A673 (cell line): ENCODE data around the gene IL1RAPL1.

Source experiments
- EZH2 ChIP-seq: fragments of 200-600 bp; sonication (generic); IDR thresholded peaks from 2 replicates; pipeline ENCODE4 v1.6.1; 2017; ENCODE audit warnings: borderline replicate concordance, low read depth, mild to moderate bottlenecking, mixed read lengths, antibody characterized with exemption, low read length; ENCODE audit not compliant: poor library complexity, severe bottlenecking
- TF ChIP-seq, protein P1 (sequence below): fragments of 300-800, 200-600 bp; sonication (generic); conservative IDR thresholded peaks from 2 replicates; pipeline ENCODE4 v1.5.1; 2017; ENCODE audit warnings: low read depth, mild to moderate bottlenecking, antibody characterized with exemption, low read length, moderate library complexity, mixed read lengths

DNA sequence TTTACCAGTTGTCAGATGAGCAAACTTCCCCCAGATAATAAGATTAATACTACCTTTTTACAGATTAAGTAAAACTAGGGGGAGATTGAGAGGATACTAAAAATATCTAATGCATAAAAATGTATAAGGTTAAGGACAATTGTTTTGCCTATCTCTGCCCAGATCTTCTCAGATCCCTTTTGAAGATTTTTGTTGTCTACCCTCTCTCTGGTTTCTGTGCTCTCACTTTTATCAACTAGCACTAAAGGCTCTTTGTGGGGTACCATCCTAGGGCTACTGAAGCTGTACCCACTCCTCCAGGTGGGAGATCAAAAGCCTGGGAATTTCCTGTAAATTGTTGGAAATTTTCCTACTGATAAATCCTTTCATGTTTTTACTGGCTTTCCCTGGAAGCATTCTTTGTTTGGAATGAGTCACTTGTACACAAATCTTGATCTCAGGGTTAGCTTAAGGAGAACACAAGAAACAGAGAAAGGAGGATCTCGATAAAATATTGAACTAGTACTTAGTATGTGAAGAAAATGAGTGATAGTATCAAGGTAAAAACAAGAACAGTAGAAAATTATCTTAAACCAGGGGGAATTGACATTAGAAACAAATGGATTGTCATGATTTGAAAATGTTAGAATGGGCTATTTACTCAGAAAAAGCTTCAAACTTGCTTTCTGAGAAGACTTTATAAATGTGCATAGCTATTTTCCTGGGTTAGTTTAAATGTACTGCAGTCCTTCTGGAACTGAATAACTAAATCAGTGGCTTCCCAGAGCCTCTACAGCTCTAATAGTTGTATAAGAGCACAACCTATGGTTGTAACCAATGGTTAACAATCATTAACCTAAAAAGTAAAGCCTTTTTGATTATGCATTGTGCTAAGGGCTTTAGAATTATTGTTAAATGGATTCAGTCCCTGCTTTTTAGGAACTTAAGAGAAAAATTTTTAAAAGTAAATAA is 948.2 kb downstream of the IL1RAPL1 start:
- TF ChIP-seq, protein P1, sequence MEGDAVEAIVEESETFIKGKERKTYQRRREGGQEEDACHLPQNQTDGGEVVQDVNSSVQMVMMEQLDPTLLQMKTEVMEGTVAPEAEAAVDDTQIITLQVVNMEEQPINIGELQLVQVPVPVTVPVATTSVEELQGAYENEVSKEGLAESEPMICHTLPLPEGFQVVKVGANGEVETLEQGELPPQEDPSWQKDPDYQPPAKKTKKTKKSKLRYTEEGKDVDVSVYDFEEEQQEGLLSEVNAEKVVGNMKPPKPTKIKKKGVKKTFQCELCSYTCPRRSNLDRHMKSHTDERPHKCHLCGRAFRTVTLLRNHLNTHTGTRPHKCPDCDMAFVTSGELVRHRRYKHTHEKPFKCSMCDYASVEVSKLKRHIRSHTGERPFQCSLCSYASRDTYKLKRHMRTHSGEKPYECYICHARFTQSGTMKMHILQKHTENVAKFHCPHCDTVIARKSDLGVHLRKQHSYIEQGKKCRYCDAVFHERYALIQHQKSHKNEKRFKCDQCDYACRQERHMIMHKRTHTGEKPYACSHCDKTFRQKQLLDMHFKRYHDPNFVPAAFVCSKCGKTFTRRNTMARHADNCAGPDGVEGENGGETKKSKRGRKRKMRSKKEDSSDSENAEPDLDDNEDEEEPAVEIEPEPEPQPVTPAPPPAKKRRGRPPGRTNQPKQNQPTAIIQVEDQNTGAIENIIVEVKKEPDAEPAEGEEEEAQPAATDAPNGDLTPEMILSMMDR = no peak
- TF ChIP-seq EZH2 = no peak
